ENCODE measurements around the gene SCYL1.
"Not testable (repeated sequence)": the region's sequence is repeated elsewhere in the genome, so short reads cannot be mapped to it uniquely, and the experiment has no call there.

SCYL1 gene

DNA sequence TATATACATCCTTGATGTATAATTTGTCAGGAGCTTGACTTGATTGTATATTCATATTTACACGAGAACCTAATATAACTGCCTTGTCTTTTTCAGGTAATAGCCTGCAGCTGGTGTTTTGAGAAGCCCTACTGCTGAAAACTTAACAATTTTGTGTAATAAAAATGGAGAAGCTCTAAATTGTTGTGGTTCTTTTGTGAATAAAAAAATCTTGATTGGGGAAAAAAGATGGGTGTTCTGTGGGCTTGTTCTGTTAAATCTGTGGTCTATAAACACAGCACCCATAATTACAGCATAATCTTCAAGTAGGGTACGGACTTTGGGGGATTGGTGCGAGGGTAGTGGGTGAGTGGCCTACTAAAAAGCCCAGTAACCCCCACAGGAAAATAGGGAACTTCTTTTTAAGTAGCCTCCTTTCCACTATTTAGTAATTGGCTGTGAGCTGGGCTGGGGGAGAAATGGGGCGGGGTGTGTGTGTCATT is 18.6 kb upstream of the SCYL1 start:
- no peak for DNase-seq

DNA sequence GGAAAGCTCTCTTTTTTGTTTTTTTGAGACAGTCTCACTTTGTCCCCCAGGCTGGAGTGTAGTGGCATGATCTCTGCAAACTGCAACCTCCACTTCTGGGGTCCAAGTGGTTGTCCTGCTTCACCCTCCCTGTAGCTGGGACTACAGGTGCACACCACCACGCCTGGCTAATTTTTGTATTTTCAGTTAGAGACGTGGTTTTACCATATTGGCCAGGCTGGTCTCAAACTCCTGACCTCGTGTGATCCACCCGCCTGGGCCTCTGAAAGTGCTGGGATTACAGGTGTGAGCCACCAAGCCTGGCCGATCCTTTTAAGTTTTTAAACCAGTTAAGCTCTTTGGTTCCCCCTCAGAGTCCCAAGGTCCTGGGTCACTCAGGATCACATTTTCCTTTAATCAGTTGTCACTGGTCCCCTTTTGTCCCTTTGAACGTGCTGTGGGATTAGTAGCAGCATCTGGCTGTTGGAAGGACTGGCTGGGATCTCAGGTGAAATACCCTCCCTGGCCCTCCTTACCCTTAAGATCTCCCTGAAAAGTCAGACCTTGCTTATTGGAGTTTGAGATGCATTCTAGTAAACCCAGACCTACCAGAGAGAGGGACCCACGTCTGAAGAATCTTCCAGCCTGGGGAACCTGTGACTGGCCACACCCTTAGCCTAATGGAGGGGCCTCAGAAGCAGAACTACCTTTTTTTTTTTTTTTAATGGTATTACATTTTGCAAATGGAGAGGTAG is 17.9 kb upstream of the SCYL1 start:
- DNase-seq: peak; percentile 81

GRCh38 chr11:65512311-65512710 is 12.6 kb upstream of the SCYL1 start:
- DNase-seq: not testable (repeated sequence)

- DNase-seq: no peak
Observed at GRCh38 chr11:65516135-65516968, 8.5 kb upstream of the SCYL1 start.

- DNase-seq: not testable (repeated sequence)
Observed at GRCh38 chr11:65518941-65519549, 5.8 kb upstream of the SCYL1 start.

DNA sequence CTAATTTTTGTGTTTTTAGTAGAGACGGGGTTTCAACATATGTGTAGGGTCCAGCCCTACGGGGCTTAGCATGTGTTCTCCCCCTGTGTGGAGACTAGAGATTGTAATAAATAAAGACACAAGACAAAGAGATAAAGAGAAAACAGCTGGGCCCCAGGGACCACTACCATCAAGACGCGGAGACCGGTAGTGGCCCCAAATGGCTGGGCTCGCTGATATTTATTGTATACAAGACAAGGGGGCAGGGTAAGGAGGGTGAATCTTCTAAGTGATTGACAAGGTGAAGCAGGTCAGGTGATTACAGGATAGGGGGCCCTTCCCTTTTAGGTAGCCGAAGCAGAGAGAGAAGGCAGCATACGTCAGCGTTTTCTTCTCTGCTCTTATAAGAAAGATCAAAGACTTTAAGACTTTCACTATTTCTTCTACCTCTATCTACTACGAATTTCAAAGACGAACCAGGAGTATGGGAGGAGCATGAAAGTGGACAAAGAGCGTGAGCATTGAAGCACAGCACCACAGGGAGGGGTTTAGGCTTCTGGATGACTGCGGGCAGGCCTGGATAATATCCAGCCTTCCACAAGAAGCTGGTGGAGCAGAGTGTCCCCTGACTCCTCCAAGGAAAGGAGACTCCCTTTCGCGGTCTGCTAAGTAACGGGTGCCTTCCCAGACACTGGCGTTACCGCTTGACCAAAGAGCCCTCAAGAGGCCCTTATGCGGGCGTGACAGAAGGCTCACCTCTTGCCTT is 2.9 kb upstream of the SCYL1 start:
- DNase-seq: not testable (repeated sequence)

GRCh38 chr11:65522718-65523630 is 1.9 kb upstream of the SCYL1 start:
- not testable (repeated sequence) for DNase-seq

- DNase-seq: not testable (repeated sequence)
Observed at GRCh38 chr11:65523631-65523968, 1.3 kb upstream of the SCYL1 start.

GRCh38 chr11:65524014-65524740 is 706 bp upstream of the SCYL1 start:
- no peak for DNase-seq

- no peak for DNase-seq
Observed at GRCh38 chr11:65525546-65526480, 930 bp downstream of the SCYL1 start.

DNA sequence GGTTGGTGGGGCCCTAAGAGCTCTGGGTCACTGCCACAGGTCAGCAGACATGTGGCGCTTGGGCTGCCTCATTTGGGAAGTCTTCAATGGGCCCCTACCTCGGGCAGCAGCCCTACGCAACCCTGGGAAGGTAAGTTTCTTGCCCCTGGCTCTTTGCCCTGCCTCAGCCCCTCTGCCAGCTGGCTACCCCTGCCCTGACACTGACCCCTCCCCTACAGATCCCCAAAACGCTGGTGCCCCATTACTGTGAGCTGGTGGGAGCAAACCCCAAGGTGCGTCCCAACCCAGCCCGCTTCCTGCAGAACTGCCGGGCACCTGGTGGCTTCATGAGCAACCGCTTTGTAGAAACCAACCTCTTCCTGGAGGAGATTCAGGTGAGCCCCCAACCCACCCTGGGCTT is 1.9 kb downstream of the SCYL1 start:
- no peak for DNase-seq

GRCh38 chr11:65528819-65529350 is 4.0 kb downstream of the SCYL1 start:
- no peak for DNase-seq

- DNase-seq: no peak
Observed at GRCh38 chr11:65529475-65530156, 4.7 kb downstream of the SCYL1 start.

DNA sequence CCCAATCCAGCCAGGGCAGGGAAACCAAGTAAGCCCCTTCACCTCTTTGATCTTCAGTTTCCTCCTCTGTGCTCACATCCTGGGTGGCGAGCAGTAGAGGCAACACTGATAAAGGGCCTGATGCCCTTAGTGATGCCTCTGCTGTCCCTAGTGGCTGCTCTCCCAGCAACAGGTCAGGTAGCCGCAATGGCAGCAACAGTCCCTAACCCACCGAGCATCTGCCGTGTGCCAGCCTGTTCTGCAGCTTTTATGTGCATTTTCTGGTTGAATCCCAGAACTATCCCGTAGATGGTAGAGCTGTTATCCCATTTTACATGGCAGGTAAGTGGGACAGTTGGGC is 5.2 kb downstream of the SCYL1 start:
- DNase-seq: no peak

- no peak for DNase-seq
Observed at GRCh38 chr11:65532388-65533064, 7.6 kb downstream of the SCYL1 start.

- DNase-seq: no peak
Observed at GRCh38 chr11:65535102-65535501, 10.2 kb downstream of the SCYL1 start.

DNA sequence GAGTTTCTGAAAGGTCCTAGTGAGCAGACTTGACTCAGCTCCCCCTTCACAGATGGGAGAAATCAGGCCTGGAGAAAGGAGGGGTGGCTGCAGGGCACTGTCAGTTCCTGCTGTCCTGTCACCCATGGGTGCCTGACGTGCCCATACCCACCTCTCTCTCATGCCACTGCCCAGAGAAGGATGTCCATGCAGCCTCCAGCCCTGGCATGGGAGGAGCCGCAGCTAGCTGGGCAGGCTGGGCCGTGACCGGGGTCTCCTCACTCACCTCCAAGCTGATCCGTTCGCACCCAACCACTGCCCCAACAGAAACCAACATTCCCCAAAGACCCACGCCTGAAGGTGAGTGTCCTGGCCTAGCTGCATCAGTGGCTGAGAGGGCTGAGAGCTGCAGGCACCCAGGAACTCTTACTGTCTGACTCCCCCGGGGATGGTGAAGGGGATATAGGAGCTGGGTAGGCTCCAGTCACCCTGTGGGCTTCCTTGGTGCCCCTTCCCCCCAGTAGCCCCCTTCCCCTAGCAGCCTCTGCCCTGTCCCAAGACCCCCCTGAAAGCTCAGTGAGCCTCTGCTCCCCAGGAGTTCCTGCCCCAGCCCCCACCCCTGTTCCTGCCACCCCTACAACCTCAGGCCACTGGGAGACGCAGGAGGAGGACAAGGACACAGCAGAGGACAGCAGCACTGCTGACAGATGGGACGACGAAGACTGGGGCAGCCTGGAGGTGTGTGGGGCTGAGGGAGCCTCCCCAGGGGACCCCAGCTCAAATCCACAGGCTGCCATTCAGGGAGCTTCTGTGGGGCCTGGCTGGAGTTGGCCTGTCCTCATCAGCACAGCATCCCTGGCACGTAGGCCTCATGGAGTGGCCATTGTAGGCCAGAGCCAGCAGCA is 11.8 kb downstream of the SCYL1 start:
- DNase-seq: no peak

DNA sequence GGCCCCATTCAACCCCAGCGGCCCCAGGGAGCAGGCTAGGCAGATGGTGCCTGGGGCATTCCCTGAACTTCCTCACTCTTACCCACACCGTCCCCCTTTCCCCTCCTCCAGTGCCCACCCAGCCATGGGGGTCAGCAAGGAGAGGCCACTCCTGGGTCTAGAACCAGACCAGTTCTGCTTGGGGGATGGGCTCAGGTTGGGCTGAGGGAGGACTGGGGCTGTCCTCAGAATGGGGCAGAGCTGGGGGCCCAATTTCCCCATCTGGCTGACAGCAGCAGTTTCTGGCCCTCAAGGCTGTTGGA is 12.4 kb downstream of the SCYL1 start:
- DNase-seq: no peak

All from NCI-H226 (cell line).